Spleen (tissue), 11 donors: Measurements from ENCODE around the gene JDP2. TPM values are rescaled to one million over a fixed set of nuclear protein-coding genes. Genes with fewer than 3 reads are reported as not detected.

Experiments used
- DNase-seq: peaks from one replicate; pipeline ENCODE4 v3.0.0-alpha.2; 2020
- H3K27ac ChIP-seq, 8 donors: fragments of 200-600 bp; sonication (generic) in 7 of 8; 1 replicate in 4 of 8; 2 replicates in 4 of 8; pipeline versions ENCODE4 v1.5.0 to v1.8.0; 2016 to 2021; ENCODE audit warnings: inconsistent platforms in 4 of 8, mild to moderate bottlenecking in 4 of 8, moderate library complexity in 1 of 8
- H3K27me3 ChIP-seq, 7 donors: fragments of 200-600 bp; sonication (generic) in 6 of 7; replicated peaks in 1 of 7; 1 replicate in 4 of 7; 2 replicates in 3 of 7; pipeline versions ENCODE4 v1.5.0 to v1.8.0; 2016 to 2021; ENCODE audit warnings: inconsistent platforms in 3 of 7, mild to moderate bottlenecking in 1 of 7
- H3K36me3 ChIP-seq, 6 donors: fragments of 200-600 bp; sonication (generic) in 5 of 6; 1 replicate in 4 of 6; 2 replicates in 2 of 6; pipeline versions ENCODE4 v1.5.0 to v1.8.0; 2016 to 2021; ENCODE audit warnings: inconsistent platforms in 2 of 6
- H3K4me1 ChIP-seq, 6 donors: fragments of 200-600 bp; sonication (generic) in 5 of 6; 1 replicate in 3 of 6; 2 replicates in 3 of 6; pipeline versions ENCODE4 v1.5.0 to v1.8.0; 2016 to 2021; ENCODE audit warnings: inconsistent platforms in 3 of 6
- H3K4me3 ChIP-seq, 8 donors: fragments of 200-600 bp; sonication (generic) in 7 of 8; 1 replicate in 4 of 8; 2 replicates in 4 of 8; pipeline versions ENCODE4 v1.5.0 to v1.8.0; 2016 to 2021; ENCODE audit warnings: inconsistent platforms in 4 of 8, mild to moderate bottlenecking in 4 of 8, moderate library complexity in 2 of 8
- H3K9me3 ChIP-seq, 8 donors: fragments of 200-600 bp; sonication (generic) in 7 of 8; 1 replicate in 4 of 8; 2 replicates in 4 of 8; pipeline versions ENCODE4 v1.5.0 to v1.8.0; 2016 to 2021; ENCODE audit warnings: inconsistent platforms in 4 of 8
- CTCF ChIP-seq, 11 experiments: fragments of 200-600 bp in 7 of 11; fragments of 450-650 bp in 4 of 11; sonication (generic) in 4 of 11; IDR thresholded peaks in 8 of 11; conservative IDR thresholded peaks in 3 of 11; 1 replicate in 7 of 11; 2 replicates in 4 of 11; pipeline versions ENCODE4 v1.4.0 to v1.8.0; 2016 to 2021; ENCODE audit warnings: antibody characterized with exemption in 11 of 11, inconsistent platforms in 4 of 11, mild to moderate bottlenecking in 1 of 11
- POLR2A ChIP-seq, 3 donors: fragments of 450-650 bp; IDR thresholded peaks; one replicate each; pipeline ENCODE4 v1.5.1; 2017; ENCODE audit warnings: antibody characterized with exemption in 3 of 3, mild to moderate bottlenecking in 1 of 3
- POLR2AphosphoS5 ChIP-seq, 3 donors: sonication (generic); formaldehyde crosslinking; IDR thresholded peaks; one replicate each; pipeline ENCODE4 v1.5.1; 2017; ENCODE audit warnings: antibody characterized with exemption in 3 of 3
- WGBS, 5 donors: extraction: QIAGEN DNeasy Blood & Tissue Kit in 3 of 5; methylation state at CpG; one replicate each; pipeline versions ENCODE4 v1.1.5 to v1.1.7; 2013 to 2018; 5-methylcytosine and 5-hydroxymethylcytosine counted together
- intact Hi-C: fragments of 100-400 bp; cut with DNase I; formaldehyde crosslinking; loops from one replicate; pipeline ENCODE4 v1.15.0; 2023; ENCODE audit warnings: low total_unique reads
- polyA plus RNA-seq, 3 donors: library from polyadenylated mRNA; stranded (reverse); fragments of 200-250 nt; gene quantifications; one replicate each; pipeline ENCODE4 v1.2.1, GENCODE V29; 2013
- total RNA-seq, 7 donors: library from RNA; depleted of rRNA in 3 of 7; stranded (reverse); fragments of >200 nt in 3 of 7; fragmentation: NEBNext Ultra II Directional in 4 of 7; extraction: Animal tissue kit (Norgen Biotek cat#: 25700) in 4 of 7; gene quantifications; one replicate each; pipeline versions ENCODE4 v1.1.0 to v1.2.1, GENCODE V29; 2016 to 2021
- donor health status: healthy with polysubstance abuse.
- donor health status: DM: no; HTN: no; CAD: no; lungs with moderate emphysema.
- donor health status: DM: no; HTN: no; CAD: no.
- donor health status: Bipolar disorder and iron deficiency.
- donor health status: healthy.
- donor health status: DM: no; HTN: no; CAD: no.
- donor health status: DM: yes; HTN: yes; CAD: no.

The JDP2 gene
- total and polyA plus RNA-seq, 10 donors, result 18.2 to 144 (median 91.8) TPM

DNA sequence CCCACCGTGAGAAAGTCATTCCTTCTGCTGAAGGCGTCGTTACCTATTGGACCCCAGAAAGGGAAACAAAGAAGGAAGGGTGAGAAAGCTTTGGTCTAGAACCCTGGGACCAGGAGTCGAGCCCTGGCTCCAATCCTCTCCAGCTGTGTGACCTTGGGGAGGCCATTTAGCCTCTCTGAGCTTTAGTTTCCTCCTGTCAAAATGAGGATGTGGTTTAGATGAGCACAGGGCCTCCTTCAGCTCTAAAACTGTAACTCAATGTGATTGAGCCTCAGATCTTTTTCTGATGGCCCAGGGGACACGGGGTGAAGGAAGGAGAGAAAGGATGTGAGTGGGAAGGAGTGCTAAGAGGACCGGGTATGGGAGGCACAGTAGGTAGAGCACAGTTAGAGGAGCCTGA is 7.7 kb downstream of the JDP2 start:
- H3K4me3 ChIP-seq, result peak overlapping the region in 1 of 8 donors; percentile 22
- intact Hi-C loops, result no loop called here
- TF ChIP-seq POLR2AphosphoS5 (IDR thresholded peaks at IDR 0.05) (peak in 1 of 3 donors; percentile 23), CTCF (IDR thresholded peaks at IDR 0.05 in 8 of 11, conservative IDR thresholded peaks at IDR 0.05 in 3 of 11) (no peak)
- no peak for DNase-seq
- H3K27me3 ChIP-seq, result no peaks in the 10 kb centered on the region
- 44 to 65% (median 49%) methylated on average over 6 of the region's 6 CpGs for WGBS, 5 donors
- H3K27ac ChIP-seq, result peak overlapping the region; percentile 11 to 84 (median 60)
- no peaks in the 10 kb centered on the region for H3K9me3 ChIP-seq
- H3K36me3 ChIP-seq, result peaks cover 0 to 95% (median 29%) of the 10 kb centered on the region in 6 donors
- peaks cover 26 to 100% (median 82%) of the 10 kb centered on the region in 6 donors for H3K4me1 ChIP-seq

DNA sequence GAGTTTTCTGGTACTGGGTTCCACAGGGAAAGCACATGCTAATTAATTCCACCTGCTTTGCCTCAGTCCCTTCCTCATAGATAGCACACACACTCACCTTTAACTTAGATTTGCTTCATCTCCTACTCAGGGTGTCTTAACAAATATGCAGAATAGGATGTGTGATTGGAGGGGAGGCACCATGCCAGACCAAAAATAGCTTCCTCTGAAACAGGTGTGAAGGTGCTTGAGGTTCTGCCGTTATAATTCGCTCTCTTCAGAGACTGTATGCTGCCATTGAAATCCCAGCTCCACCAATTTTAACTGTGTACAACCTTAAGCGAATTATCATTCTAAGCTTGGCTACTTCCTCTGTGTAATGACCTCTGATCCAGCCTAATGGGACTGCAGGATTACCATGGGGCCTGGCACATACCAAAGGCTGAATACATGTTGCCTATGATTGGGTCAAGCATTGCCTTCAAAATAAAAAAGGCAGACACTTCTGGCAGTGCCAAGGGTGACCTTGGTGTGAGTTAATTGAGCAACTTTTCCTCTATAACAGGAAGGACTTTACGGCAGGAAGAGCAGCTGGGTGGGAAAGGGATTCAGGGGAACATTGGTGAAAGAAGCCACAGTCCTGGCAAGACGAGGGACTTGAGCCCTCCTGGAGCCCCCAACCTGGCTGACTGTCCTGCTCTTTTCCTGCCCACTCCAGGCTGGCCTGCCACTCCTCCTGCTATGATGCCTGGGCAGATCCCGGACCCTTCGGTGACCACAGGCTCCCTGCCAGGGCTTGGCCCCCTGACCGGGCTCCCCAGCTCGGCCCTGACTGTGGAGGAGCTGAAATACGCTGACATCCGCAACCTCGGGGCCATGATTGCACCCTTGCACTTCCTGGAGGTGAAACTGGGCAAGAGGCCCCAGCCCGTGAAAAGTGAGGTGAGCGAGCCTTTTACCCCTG is 9.7 kb downstream of the JDP2 start:
- Histone ChIP-seq H3K4me1 (peaks cover 19 to 100% (median 85%) of the 10 kb centered on the region in 6 donors), H3K27ac (peak overlapping the region; percentile 5 to 84 (median 76)), H3K36me3 (peaks cover 0 to 100% (median 28%) of the 10 kb centered on the region in 6 donors), H3K4me3 (peak overlapping the region in 5 of 8 donors; percentile 1 to 55 (median 35)), H3K9me3 (no peaks in the 10 kb centered on the region), H3K27me3 (no peaks in the 10 kb centered on the region)
- 47 to 69% (median 50%) methylated on average over 14 of the region's 14 CpGs for WGBS, 5 donors
- peak; percentile 79 for DNase-seq
- intact Hi-C loops, result no loop called here
- no peak for TF ChIP-seq POLR2A (IDR thresholded peaks at IDR 0.05)
- no peak for TF ChIP-seq CTCF (IDR thresholded peaks at IDR 0.05 in 8 of 11, conservative IDR thresholded peaks at IDR 0.05 in 3 of 11)
- peak; percentile 62 to 71 (median 66) for TF ChIP-seq POLR2AphosphoS5 (IDR thresholded peaks at IDR 0.05)

DNA sequence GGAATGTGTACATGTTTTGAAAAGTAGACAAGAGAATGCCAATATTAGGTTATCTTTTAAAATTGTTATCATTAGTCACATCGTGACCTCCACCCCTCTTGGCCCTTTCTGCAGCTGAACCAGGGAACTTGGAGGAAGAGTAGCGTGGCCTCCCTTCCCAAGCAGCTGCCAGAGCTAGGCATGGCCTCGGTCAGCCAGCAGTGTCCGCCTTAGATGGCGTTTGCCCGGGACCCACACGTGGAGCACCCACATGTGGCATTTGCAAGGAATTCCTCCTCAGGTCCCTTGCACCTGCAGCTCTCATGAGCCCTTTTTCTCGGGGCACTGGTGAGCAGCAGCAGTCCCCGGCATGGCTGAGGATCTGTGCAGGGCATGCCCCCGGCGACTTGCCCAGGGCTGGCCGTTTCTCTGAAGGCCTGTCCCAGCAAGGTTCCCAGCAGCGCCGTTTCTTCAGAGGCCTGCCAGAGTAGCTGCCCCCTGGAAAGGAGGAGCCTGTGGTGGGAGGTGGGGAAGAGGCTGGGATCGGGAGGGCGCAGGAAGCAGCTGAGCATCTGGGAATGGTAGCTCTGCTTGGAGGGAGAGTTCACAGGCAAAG is 10.8 kb downstream of the JDP2 start:
- intact Hi-C loops, result no loop called here
- TF ChIP-seq CTCF (IDR thresholded peaks at IDR 0.05 in 8 of 11, conservative IDR thresholded peaks at IDR 0.05 in 3 of 11) (no peak), POLR2AphosphoS5 (IDR thresholded peaks at IDR 0.05) (peak; percentile 19 to 58 (median 54))
- peak overlapping the region in 7 of 8 donors; percentile 5 to 84 (median 80) for H3K27ac ChIP-seq
- peaks cover 0 to 100% (median 25%) of the 10 kb centered on the region in 6 donors for H3K36me3 ChIP-seq
- H3K4me3 ChIP-seq, result peak overlapping the region in 5 of 8 donors; percentile 16 to 55 (median 35)
- 61 to 90% (median 74%) methylated on average over 14 to 16 of the region's 16 CpGs for WGBS, 5 donors
- no peak for DNase-seq
- peaks cover 19 to 100% (median 85%) of the 10 kb centered on the region in 6 donors for H3K4me1 ChIP-seq
- no peaks in the 10 kb centered on the region for H3K9me3 ChIP-seq
- H3K27me3 ChIP-seq, result no peaks in the 10 kb centered on the region

DNA sequence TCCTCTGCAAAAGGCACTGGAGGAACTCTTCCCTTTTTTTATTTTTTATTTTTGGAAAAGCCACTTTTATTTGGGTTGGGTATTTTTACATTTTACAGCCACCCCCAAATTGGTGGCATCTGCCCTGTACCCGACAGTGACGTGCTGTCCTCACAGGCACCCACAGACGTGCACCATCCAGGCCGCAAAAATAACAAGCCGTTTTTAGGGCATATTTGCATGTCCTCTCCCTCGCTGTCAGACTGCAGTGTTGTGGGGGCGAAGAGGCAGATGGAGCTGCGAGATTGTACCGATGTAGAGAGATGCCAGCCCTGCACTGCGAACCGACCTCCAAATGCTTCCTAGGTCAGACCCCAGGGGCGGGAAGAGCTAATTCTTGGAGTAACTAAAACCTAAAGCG is 12.2 kb downstream of the JDP2 start:
- Histone ChIP-seq H3K4me1 (peaks cover 19 to 100% (median 78%) of the 10 kb centered on the region in 6 donors), H3K27me3 (no peaks in the 10 kb centered on the region)
- intact Hi-C loops, result no loop called here

More for the DNA sequence above, 12.2 kb downstream of the JDP2 start:
- no peak for DNase-seq
- no peaks in the 10 kb centered on the region for H3K9me3 ChIP-seq
- WGBS, 5 donors, result 73 to 83% (median 78%) methylated on average over 13 of the region's 13 CpGs
- H3K4me3 ChIP-seq, result peak overlapping the region in 1 of 8 donors; percentile 20
- peaks cover 0 to 100% (median 27%) of the 10 kb centered on the region in 6 donors for H3K36me3 ChIP-seq
- peak overlapping the region in 6 of 8 donors; percentile 20 to 84 (median 76) for H3K27ac ChIP-seq
- peak in 2 of 3 donors; percentile 44 to 45 for TF ChIP-seq POLR2AphosphoS5 (IDR thresholded peaks at IDR 0.05)
- no peak for TF ChIP-seq CTCF (IDR thresholded peaks at IDR 0.05 in 8 of 11, conservative IDR thresholded peaks at IDR 0.05 in 3 of 11)
